CD4-positive, alpha-beta T cell treated with Interleukin-15 for 1 hour (primary cell): ENCODE measurements around the gene HDC.

Source experiments
- DNase-seq: peaks from one replicate; pipeline ENCODE4 v3.0.0-alpha.2; 2020

Gene HDC

DNA sequence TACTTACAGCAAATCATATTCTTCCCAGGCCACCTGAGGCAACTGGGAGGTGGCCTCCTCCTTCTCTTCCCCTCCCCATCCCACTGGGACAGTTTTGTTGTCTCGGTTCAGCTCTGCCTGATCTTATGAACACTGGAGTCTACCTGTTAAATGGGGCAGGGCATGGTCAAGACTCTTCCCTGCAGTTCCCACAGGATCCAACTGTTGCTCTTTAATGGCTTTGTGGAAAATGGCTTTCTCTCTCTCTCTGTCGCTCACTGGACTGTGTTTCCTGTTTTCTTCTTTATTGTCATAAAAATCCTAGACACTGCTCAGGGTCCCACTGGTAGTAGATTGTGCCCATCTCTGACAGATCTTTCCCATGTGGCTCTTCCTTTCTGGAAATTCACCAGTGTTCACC lies 43.3 kb downstream of the HDC start:
- no peak for DNase-seq

DNA sequence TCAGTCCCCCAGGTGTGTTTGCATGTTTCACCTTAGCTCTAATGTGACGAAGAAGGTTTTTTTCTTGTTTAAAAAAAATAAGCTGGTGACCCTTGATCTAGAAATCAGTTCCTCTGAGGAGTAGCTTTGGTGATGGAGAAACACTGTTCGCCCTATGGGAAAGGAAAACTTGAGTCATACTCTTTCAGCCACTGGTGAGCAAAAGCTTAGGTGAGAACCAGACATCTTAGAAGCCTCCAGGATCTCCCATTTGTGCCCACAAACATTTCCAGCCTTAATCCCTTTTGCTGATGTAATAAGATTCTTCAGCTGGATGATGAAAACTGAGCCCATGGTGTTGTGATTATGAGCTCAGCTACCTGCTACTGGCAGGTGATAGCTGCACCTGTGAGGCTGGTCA lies 45.7 kb downstream of the HDC start:
- DNase-seq = no peak

DNA sequence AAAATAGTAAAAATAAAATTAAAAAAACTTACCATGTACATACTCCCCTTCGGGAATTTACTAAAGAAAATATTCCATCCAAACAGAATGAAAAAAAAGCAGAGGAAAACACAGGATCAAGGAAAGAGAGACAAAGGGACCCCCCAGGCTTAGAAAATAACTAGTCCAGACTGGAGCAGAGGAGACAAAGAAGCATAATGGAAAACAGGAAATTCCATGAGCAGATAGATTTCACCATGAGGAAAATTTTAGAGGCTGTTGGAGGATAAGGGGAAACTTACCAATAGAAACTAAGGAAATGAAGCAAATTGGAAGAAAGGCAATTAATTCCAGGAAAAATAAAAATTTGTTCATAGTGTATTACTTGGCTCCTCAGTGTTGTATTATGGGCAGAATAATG lies 46.8 kb downstream of the HDC start:
- no peak for DNase-seq

DNA sequence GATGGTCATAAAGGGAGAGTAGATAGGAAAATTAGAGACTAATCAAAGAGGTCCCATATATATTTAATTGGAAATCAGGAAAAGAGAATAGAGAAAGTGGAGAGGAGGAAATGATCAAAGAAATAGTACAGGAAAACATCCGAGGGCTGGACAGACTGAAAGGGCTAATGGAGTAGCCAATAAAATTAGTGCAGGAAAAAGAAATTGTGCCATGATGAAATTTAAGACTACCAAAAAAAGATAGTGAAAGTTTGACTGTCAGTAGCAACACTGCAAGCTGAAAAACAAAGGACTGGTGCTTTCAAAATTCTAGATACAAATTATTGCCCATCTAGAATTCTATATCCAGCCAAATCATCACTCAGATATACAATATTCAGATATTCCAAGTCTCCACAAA lies 47.2 kb downstream of the HDC start:
- no peak for DNase-seq

DNA sequence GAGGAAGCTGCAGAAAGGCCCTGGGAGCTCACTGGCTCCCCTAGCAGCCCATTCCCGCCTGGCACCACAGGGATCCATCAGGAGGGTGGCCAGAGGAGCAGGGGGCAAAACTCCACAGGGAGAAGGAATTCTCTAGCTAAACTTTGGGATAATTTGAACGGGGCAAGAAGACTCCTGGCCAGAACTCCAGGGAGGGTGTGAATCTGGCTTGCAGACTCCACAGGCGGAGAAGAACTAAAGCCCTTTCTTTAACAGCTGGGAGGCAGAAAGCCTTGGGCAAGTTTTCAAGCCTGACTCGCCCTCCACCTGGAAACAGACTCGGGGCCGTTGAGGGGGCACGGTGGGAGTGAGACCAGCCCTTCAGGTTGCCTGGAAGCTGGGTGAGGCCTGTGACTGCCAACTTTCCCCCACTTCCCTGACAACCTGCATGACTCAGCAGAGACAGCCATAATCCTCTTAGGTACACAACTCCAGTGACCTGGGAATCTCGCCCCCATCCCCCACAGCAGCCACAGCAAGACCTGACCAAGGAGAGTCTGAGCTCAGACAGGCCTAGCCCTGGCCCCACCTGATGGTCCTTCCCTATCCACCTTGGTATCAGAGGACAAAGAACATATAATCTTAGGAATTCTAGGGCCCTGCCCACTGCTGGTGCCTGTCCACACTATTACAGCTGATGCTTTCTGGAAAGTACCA lies 54.9 kb downstream of the HDC start:
- no peak for DNase-seq

DNA sequence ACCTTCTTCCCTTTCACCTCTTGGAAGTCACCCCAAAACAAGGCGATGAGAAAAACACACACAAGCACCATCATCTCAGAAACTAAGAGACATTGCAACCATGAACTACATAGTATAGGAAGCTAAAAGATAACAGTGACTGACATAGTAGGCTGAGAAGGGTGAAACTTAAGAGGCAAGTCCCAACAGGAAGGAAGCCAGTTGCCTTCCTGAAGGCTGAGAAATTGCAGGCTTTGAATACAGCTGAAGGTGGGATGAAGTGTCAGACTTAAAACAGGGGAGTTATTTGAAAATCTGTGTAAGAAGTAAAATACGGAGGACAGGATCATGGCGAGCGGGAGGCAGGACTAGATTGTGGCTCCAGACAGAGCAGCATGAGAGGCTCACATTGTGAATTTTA lies 55.7 kb downstream of the HDC start:
- DNase-seq = no peak

DNA sequence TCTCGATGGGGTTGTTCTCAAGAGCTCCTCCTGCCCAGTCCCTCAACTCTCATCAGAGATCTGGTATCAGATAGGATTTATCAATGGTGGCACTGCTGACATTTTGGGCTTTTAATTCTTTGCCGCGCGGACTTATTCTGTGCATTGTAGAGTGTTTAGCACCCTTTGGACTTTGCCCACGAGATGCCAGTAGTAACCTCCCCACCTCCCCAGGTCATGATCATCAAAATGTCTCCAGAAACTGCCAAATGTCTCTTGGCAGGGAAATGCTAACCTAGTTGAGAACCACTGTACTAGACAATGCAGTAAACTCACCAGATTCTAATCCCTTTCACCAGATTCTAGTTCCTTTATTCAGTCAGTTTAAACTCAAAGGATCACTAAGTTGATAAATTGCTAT lies 59.5 kb downstream of the HDC start:
- DNase-seq = no peak

DNA sequence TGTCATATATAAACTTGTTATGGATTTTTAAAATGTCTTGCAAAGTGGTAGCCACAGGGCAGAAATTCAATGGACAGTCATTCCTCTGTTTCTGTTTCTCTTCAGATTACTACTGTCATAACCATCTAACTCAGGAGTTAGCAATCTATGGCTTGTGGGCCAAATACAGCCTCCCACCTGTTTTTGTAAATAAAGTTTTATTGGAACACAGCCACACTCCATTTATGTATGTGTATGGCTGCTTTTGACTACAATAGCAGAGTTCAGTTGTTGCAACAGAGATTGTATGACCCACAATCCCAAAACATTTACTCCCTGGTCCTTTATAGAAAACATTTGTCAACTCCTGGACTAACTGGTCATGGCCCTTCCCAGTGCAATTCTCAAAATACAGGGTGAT lies 63.5 kb downstream of the HDC start:
- DNase-seq = no peak

DNA sequence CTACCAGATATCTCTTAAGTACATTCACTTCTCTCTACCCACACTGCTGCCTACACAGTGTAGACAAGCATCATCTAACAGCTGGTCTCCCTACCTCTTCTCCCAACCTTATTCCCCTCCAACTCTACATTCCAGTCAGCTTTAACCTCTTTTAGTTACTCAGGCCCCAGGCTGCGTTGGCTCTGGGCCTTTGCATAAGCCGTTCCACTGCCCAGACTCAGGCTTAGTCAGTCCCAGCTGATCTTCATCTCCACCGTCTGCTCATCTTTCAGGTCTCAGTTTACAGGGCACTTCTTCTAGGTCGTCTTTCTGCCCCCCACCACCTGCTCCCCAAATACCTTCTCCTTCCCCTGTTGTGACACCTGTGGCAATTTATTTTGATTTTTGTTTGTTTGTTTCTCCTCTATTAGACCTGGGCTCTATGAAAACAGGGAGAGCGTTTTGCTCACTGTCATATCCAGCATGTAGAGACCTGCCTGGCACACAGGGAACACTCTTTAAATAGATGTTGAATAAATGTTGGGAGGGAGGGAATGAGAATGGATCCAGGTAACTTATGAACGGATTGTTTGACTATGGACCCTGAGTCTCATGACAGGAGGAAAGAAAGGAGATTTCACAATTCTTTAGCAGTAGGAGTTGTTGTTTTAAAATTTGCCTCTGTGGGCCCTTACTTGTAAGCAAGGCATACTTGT lies 72.5 kb downstream of the HDC start:
- DNase-seq = no peak

DNA sequence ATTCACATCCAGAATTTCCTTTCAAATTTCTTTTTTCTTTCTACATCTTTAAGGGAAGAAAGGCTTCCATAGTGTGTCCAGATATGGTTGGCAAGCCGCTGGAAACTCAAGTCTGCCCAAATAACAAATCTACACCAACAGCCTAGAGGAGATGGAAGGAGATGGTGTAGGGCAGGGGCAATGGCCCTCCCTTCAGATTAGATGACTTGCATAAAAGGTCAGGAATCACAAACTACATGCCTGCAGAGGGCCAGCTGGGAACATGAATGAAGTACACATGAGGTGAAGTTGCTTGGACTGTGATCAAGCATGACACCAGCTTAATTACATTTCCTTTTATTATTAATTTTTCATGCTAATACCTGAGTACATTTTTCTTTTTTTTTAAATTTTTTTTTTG lies 73.4 kb downstream of the HDC start:
- no peak for DNase-seq
